Smooth muscle cell of the brain vasculature (primary cell): Measurements from ENCODE around the gene TMEM72.

ENCODE experiments used
- DNase-seq: peaks from one replicate; pipeline ENCODE4 v3.0.0-alpha.2; 2012; ENCODE audit warnings: low read depth, low spot score

The TMEM72 gene

DNA sequence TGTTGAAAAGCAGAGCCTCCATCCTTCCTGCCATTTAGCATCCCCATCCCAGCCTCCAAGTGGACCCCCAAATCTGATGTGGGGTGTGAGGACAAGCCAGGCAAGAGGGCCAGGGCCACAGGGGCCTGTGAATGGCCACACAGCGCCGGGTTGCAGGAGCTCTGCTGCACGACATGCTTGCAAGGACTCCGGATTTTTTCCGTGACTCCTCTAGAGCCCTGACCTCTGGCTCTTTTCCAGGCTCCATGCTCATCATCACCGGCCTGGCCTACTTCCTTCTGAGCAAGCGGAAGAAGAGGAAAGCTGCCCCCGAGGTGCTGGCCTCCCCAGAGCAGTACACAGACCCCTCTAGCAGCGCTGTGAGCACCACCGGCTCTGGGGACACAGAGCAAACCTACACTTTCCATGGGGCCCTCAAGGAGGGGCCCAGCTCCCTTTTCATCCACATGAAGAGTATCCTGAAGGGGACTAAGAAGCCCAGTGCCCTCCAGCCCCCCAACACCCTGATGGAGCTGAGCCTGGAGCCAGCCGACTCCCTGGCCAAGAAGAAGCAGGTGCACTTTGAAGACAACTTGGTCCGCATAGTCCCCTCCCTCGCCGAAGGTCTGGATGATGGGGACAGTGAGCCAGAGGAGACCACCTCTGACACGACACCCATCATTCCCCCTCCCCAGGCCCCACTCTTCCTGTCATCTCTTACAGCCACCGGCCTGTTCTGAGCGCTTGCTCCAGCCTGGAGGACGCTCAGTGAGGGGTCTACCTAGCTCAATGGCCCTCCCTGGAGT, 23.5 kb downstream of the TMEM72 start:
- DNase-seq, result no peak

DNA sequence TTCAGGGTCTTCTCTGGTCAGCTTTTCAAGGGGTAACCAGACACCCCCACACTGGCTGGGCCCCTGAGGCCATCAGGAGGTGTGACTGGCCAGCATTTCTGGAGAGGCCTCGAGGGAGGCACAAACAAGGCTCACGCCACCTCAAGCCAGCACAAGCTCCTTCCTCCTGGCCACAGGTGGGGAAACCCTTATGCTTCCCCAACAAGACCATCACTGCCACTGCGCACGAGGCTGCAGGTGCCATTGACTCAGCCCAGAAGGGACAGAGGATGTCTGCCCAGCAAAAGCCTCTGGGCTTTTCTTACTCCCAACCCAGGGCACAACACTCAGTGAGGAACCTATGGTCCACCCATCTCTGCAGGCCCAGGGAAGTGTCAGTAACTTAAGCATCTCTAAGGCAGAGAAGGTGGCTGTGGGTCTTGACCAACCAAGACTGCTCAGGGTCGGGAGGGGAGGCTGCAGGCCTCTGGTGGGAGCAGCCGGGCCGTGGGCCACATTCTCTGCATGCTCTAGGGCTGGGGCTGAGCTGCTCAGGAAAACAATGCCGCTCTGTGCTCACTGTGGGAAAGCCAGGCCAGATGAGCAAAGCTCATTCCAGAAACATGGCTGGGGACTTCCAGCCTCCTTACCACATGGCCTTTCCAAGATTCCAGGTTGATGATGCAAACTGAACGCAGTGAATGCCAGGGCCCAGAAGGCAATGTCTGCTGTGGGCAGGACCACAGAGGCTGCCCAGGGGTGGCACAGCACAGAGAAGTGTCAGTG, 24.2 kb downstream of the TMEM72 start:
- DNase-seq, result peak; percentile 29

DNA sequence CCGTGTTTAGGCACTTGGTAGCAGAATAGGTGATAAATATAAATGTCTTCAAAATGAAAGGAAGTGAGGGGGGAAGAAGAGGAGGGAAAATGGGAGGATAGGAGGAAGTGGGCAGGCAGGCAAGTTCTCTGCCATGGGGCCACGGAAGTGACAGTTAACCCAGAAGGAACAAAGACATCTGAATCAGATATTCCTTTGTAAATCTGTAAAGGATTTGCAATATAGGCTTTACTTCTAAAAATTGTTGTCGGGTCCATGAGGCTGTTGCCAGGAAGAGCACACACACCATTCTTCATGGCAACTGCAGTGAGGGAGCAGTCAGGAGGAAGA, 24.8 kb downstream of the TMEM72 start:
- DNase-seq, result no peak

DNA sequence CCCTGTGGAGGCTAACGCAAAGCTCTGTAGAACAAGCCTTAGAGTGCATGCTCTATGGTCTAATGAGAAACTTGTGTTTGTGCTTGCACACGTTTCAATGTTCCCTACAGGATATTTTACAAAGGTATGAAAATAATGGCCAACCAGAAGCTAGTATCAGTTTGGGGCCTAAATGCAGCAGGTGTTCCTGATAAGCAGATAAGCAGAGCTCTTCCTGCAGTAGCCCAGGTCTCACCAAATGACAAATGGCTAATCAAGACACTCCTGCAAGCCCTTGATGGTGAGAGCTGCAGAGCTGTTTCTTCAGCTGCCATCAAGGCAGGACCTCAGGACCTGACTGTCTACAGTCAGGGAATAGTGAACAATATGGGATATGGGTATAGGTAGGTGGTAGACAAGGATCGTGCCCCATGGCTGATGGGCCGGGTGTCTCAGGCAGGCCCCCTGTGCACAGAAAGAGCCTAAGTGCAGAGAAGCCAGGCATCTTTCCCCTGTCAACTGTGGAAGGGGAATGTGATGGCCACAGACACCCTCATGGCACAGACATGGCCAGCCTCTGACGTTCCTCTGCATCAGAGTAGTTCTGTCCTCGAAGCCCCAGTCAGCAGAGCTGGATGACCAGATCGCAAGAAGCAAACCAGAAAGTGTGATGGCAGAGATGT, 25.3 kb downstream of the TMEM72 start:
- no peak for DNase-seq

DNA sequence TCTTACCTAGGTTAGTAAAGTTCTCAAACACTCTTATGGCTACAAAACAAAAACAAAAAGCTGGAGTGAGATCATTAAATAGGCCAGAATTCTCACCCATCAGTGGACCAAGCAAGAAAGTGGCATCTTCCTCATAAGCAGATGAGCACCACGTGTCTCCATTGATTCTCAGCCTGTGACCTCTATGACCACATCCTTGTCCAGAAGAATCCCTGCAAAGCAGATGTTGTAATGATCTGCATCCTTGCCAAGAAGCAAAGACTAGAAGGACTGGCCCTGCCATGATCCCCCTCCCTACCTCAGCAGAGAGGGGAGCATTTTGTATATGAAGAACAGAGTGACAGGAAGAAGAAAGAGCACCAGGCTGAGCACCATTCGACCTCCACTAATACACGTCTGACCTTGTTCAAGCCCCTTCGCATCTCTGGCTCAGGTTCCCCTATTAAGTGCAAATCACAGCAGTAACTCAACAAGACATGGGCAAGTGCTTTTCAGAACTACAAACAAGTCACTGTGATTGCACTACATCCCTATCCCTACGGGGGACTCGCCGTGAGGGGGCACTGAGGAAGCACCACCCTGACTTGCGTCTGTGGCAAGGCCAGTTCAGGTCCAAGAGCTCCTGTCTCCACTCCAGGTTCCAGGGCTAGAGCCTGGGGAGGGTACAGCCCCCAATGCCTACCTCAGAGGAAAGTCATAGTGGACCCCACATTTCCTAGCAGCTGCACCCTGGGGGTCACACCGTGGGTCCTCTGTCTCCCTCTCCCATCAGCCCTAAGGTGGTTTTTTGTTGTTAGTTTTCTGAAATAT, 26.3 kb downstream of the TMEM72 start:
- DNase-seq, result no peak

DNA sequence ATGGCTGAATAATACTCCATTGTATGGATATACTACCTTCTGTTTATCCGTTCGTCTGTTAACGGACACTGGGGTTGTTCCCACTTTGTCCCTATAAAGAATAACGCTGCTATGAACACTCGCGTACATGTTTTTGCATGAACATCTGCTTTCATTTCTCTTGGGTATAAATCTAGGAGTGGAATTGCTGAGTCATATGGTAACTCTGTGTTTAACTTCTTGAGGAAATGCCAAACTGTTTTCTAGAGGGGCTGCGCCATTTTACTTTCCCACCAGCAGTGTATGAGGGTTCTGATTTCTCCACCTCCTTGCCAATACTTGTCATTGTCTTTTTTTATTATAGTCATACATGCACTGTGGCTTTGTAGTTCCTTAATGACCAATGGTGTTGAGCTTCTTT, 27.8 kb downstream of the TMEM72 start:
- DNase-seq, result no peak

DNA sequence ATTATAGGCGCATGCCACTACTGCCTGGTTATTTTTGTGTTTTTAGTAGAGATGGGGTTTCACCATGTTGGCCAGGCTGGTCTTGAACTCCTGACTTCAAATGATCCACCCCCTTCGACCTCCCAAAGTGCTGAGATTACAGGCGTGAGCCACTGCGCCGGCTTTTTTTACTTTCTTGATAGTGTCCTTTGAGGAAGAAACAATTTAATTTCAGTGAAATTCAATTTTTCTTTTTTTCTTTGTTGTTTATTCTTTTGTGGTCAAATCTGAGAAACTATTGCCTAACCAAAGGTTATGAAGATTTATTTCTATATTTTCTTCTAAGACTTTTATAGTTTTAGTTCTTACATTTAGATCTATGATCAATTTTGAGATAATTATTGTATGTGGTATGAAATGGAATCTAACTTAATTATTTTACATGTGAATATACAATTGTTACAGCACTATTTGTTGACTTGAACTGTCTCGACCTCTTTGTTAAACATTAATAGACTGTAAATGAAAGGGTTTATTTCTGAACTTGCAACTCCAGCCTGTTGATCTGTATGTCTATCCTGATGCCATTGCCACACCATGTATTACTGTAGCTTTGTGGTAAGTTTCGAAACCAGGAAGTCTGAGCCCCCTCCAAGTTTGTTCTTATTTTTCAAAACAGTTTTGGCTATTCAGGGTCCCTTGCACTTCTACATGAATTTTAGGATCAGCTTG, 28.7 kb downstream of the TMEM72 start:
- no peak for DNase-seq

DNA sequence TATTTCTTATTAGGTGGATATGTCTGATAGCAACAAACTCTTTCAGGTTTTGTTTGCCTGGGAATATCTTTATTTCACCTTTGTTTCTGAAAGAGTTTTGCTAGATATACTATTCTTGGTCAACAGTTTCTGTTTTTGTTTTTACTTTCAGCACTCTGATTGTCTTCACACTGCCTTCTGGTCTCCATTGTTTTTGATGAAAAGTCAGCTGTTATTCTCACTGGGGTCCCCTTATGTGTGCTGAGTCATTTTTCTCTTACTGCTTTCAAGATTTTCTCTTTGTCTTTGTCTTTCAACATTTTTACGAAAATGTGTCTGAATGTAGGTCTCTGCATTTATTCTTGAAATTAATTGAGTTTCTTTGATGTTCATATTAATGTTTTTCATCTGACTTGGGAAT, 33.2 kb downstream of the TMEM72 start:
- no peak for DNase-seq

DNA sequence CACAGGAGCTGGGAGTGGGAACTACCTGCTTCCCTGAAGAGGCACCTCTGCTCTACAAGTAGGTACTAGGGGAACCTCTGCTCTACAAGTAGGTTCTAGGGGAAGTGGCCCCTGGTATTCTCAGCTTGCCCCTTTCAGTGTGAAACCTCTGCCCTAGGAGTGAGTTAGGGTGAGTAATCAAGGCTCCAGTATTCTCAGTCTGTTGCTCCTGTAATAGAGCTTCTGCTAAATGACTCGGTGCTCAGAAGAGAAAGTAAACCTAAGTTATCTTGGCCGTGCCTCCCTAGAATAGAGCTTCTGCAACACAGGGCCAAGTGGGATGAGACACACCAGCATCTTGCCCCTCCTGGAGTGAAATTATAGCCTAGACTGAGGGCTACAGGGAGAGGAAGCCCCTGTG, 35.1 kb downstream of the TMEM72 start:
- no peak for DNase-seq

DNA sequence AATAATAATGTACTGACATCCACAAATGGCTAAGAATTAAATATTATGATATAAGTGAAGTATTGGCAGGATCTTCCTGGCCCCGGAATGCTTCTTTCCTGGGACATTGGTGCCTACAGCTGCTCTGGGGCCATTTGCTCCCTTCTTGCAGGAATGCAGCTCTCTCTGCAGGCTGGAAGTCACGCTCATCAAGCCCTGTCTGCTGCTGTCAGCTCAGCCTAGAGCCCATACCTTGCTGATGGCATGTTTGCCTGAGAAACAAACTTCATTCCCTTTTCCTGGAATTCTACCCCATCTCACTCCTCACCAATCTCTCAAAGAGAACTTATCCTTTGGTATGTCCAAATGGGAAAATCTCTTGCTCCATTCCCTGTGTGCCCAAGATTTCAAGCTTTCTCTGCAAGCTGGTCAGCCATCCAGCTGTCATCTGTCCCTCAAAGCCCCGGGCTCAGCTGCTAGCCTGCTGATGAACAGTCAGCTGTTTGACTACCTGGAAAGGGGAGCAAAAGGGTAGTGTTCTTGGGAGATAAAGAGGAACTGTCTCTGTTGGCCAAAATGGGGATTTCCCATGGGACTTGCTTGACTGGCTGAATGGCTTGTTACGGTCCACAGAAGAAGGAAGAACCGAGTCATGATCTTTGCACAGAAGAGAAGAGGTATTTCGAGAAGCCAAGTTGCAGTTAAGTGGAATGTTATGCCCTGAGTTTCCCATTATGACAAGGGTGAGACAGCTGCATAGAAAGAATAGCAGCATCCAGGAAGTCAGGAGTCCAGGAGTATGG, 36.4 kb downstream of the TMEM72 start:
- DNase-seq, result no peak

DNA sequence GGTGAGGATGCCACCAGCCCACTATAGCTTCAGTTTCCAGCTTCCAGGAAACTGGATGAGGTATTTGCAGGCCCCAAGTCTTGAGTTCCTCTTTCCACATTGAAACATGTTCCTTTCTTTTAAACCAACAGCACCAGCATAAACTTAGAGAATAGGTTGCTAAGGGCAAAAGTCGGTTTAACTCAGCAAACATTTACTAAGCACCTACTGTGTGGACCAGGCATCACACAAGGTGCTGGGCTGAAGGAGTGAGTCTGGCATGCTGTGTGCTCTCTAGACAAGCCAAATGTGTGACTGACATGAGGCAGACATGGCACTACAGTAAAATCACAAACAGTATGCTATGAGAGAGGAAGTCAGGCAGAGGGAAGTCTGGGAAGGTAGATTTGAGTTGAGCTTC, 37.5 kb downstream of the TMEM72 start:
- no peak for DNase-seq

DNA sequence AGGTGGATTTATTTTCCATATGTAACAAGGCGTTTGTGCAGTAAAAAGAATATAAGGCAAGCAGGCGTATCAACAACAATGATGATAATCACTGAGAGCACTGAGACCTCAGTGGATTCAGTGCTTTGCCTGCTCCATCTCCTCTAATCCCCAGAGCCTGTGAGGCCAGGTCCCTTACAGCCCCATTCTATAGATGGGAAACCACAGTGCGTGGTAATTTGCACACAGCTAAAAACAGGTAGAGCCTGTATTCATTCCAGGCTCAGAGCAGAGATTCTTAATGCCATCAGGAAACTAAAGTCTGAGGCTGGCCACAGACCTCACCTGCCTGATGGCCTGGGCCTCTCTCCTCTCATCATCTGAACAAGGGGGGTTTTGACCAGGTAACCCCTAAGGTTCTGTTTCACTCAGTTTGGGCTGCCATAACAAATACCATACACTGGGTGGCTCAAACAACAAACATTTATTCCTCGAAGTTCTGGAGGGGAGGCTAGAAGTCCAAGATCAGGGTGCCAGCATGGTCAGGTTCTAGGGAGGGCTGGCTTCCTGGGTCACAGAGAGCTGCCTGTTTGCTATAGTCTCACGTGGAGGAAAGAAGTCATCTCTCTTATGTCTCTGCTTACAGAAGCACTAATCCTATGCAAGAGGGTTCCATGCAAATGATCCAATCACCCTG, 38.1 kb downstream of the TMEM72 start:
- DNase-seq, result no peak

DNA sequence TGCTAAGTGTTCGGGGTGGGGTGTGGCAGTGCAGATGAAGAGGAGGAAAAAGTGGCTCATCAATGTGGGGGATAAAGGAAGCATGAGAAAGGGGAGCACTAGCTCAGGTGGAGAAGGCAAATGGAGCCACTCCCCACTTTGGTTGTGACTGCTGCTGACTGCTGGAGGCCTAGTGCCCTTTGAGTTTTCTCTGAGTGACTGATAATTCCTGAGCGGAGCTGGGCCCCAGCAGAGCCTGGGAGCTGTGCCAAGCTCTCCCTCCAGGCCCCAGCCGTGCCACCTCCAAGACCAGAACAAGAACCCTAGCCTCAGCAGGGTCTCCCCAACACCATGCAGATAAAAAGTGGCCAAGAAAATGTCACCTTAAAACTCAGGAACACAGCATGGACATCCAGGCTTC, 38.8 kb downstream of the TMEM72 start:
- no peak for DNase-seq

DNA sequence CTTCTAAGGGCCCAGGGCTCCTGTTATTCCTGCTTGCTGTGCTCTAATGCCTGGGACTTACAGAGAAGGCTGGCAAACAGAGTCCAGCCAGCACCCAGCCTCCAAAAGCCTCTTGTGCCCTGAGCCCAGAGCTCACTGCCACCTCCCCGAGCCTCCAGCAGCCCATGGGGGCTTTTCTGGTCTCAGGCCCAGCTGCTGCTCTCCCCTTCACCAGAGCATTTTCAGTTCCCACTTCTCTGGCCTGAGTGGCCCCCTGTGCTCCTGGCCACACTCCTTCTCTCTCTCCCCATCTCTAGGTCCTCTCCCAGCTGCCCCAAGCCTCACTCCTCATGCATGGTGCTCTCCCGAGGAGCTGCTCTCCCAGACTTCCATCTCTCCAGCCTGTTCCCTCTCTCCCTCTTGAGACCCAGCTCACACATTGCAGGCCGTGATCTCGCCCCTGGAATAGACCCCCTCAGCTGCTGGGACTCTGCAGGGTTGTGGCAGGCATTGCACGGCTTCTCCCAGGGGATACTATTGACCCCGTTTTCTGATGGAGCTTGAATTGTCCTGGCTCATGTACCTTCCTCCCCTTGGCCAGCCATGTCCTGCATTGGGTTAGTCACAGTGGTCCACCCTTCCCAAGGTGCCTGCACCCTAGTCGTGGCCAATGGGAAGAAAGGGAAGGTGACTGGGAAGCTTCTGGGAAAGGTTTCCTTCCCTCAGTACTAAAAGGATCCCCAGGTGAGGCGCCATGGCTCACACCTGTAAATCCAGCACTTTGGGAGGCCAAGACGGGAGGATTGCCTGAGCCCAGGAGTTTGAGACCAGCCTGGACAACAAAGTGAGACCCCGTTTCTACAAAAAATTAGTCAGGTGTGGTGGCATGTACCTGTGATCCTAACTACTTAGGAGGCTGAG, 39.4 kb downstream of the TMEM72 start:
- DNase-seq, result no peak

DNA sequence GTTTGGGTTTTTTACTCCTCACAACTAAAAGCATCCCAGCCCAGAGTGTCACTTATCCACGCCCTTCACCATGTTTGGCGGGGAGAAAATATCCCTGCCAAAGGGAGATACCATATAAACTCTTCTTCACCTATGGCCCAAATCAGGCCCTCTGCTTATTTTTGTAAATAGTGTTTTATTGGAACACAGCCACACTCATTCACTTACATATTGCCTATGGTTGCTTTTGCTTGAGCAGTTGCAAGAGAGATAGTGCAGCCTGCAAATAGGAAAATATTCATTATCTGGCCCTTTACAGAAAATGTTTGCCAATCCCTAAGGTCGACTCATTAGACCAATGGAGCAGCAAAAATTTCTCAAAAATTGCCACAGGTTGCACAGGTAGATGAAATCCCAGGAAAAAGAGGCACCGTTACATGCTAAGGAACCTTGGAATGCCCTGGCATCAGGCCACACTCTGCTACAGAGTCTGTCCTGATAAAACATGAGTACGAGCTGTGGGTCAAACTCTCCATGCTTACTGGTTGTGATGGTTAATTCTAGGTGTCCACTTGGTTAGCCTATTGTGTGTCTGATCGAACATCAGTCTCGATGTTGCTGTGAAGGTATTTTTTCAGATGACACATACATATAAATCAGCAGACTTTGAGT, 40.6 kb downstream of the TMEM72 start:
- no peak for DNase-seq

DNA sequence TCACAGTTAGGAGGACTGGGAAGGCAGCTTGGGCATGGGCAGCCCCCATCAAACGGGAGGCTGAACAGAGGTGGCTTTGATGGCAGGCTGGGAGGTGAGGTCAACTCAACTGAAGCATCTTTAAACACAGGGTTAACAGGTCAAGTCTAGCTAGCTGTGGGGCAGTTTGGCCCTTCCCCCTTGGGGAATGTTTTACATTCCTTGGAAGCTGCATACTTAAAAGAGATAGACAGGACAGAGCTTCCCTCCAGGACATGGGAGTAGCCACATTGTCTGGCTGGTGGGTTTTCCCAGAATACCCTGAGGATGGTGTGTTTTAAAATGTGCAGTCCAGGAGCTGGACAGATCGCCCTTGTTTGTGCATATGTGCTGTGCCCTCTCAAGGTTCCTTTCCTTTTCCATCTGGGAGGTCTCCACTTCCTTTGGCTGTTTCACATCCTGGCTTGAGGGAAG, 41.7 kb downstream of the TMEM72 start:
- no peak for DNase-seq

DNA sequence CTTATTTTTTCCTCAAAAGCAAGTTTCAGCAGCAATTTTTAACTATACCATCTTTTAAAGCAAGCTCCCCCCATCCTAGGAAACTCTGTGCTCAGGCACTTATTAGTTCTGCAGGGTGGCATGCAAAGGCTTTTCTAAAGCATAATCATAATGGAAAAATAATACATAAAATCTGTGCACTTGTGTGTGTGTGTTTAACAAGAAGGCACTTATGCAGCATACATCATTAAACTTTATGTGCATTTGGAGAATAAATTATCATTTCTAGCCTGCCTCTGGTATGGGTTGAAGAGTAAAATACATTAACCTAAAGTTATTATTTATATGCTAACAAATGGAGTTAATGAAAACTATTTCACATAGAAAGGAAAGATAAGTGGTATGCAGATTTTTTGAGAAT, 42.9 kb downstream of the TMEM72 start:
- no peak for DNase-seq

DNA sequence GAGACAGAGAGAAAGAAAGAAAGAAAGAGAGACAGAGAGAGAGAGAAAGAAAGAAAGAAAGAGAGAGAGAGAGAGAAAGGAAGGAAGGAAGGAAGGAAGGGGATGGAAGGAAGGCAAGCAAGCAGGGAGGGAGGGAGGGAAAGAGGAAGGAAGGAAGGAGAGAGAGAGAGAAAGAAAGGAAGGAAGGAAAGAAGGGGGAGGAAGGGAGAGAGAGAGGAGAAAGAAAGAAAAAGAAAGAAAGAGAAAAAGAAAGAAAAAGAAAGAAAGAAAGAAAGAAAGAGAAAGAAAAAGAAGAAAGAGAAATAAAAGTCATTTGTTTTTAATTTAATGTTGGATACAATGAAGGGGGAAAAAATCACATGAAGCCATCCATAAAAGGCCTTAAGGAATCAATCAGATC, 43.8 kb downstream of the TMEM72 start:
- DNase-seq, result no peak
